HepG2 (cell line): ENCODE data around the gene CCDC183. TPM values are rescaled to one million over a fixed set of nuclear protein-coding genes. Genes with fewer than 3 reads are reported as not detected.

Experiments used
- CBX5 ChIP-seq: sonication (generic); formaldehyde crosslinking; IDR thresholded peaks from 2 replicates; pipeline ENCODE4 v1.4.0; 2020; ENCODE audit warnings: missing genetic modification reagents, borderline replicate concordance
- CENPX ChIP-seq: sonication (generic); formaldehyde crosslinking; IDR thresholded peaks from 2 replicates; pipeline ENCODE4 v1.9.0; 2021; ENCODE audit warnings: mild to moderate bottlenecking, missing genetic modification reagents, moderate library complexity
- CHD2 ChIP-seq: IDR thresholded peaks from 2 replicates; pipeline ENCODE4 v1.6.1; 2011; ENCODE audit warnings: low read depth, low read length, improper control_type of control experiment
- ETV5 ChIP-seq: IDR thresholded peaks from 2 replicates; pipeline ENCODE4 v1.6.1; 2018; ENCODE audit warnings: missing biosample characterization, missing genetic modification reagents, inconsistent platforms, borderline replicate concordance
- JUND ChIP-seq: sonication (generic); formaldehyde crosslinking; IDR thresholded peaks from 2 replicates; pipeline ENCODE4 v1.8.0; 2022; ENCODE audit warnings: mild to moderate bottlenecking, missing genetic modification reagents
- POLR2A ChIP-seq, 2 experiments: IDR thresholded peaks; 2 replicates each; pipeline ENCODE4 v1.6.1; 2011; ENCODE audit warnings: low read depth in 2 of 2, low read length in 2 of 2, mild to moderate bottlenecking in 1 of 2, moderate library complexity in 1 of 2; ENCODE audit not compliant: insufficient read depth in 1 of 2
- RARA ChIP-seq: IDR thresholded peaks from 2 replicates; pipeline ENCODE4 v1.6.1; 2016; ENCODE audit warnings: missing genetic modification reagents, missing compliant biosample characterization
- SOX5 ChIP-seq: IDR thresholded peaks from 2 replicates; pipeline ENCODE4 v1.6.1; 2016; ENCODE audit warnings: borderline replicate concordance
- SOX6 ChIP-seq, 2 experiments: fragments of 450-650 bp in 1 of 2; sonication (generic) in 1 of 2; formaldehyde crosslinking in 1 of 2; IDR thresholded peaks; 2 replicates each; pipeline versions ENCODE4 v1.4.0 to v1.6.1; 2017 to 2020; ENCODE audit warnings: antibody characterized with exemption in 1 of 2, mild to moderate bottlenecking in 1 of 2, missing genetic modification reagents in 1 of 2
- TFE3 ChIP-seq: IDR thresholded peaks from 2 replicates; pipeline ENCODE4 v1.6.1; 2016
- XRCC5 ChIP-seq: fragments of 200-400 bp; formaldehyde crosslinking; optimal IDR thresholded peaks from 2 replicates; pipeline ENCODE3; 2017; ENCODE audit warnings: mild to moderate bottlenecking, low read length
- YY1 ChIP-seq: IDR thresholded peaks from 2 replicates; pipeline ENCODE4 v1.6.1; 2011; ENCODE audit warnings: low read length, low read depth, moderate library complexity, mild to moderate bottlenecking; ENCODE audit not compliant: insufficient read depth, insufficient replicate concordance
- ZBTB7B ChIP-seq: sonication (generic); formaldehyde crosslinking; IDR thresholded peaks from 2 replicates; pipeline ENCODE4 v1.4.0; 2020; ENCODE audit warnings: missing genetic modification reagents
- ZFP91 ChIP-seq: sonication (generic); formaldehyde crosslinking; IDR thresholded peaks from 2 replicates; pipeline ENCODE4 v1.9.0; 2022; ENCODE audit warnings: missing genetic modification reagents, mild to moderate bottlenecking, borderline replicate concordance
- ZKSCAN5 ChIP-seq: sonication (generic); formaldehyde crosslinking; IDR thresholded peaks from 2 replicates; pipeline ENCODE4 v1.5.1; 2020; ENCODE audit warnings: mild to moderate bottlenecking, missing genetic modification reagents
- ZNF180 ChIP-seq: sonication (generic); formaldehyde crosslinking; IDR thresholded peaks from 2 replicates; pipeline ENCODE4 v1.4.0; 2020; ENCODE audit warnings: low read depth, missing genetic modification reagents, borderline replicate concordance
- ZNF407 ChIP-seq: sonication (generic); formaldehyde crosslinking; IDR thresholded peaks from one replicate; pipeline ENCODE4 v1.5.1; 2020; ENCODE audit warnings: mild to moderate bottlenecking, missing genetic modification reagents; ENCODE audit errors: not compliant biosample characterization
- ZNF597 ChIP-seq: sonication (generic); formaldehyde crosslinking; IDR thresholded peaks from 2 replicates; pipeline ENCODE4 v1.5.0; 2020; ENCODE audit warnings: missing genetic modification reagents
- polyA plus RNA-seq, 8 experiments: library from polyadenylated mRNA; depleted of rRNA in 3 of 8; stranded (reverse) in 7 of 8; unstranded in 1 of 8; fragments of >200 nt; fragmentation: Illumina TruSeq in 4 of 8; extraction: Trizol in 4 of 8; gene quantifications; 2 replicates each; pipeline versions ENCODE4 v1.2.1 to v1.2.3, GENCODE V29; 2011 to 2016; ENCODE audit warnings: low read depth in 4 of 8, missing spikeins in 1 of 8, mixed read lengths in 1 of 8; ENCODE audit not compliant: insufficient read depth in 1 of 8
- total RNA-seq, 5 experiments: library from RNA; depleted of rRNA; stranded (reverse); fragments of >200 nt; fragmentation: Illumina TruSeq; extraction: Trizol; gene quantifications; 2 replicates each; pipeline ENCODE4 v1.2.3, GENCODE V29; 2016; ENCODE audit warnings: low read depth in 1 of 5

Gene CCDC183
- total and polyA plus RNA-seq, 2 of the 13 experiments (the other 11 are each of a cell fraction or from before 2014, with no cell fraction given): 5.0 to 66.4 TPM

GRCh38 chr9:136789523-136789937 is 6.6 kb upstream of the CCDC183 start (continued):
- no peak for TF ChIP-seq SOX6 (IDR thresholded peaks at IDR 0.05)
- peak; percentile 4; the same call in 1 of the 2 replicates for TF ChIP-seq SOX6 (CRISPR knock-in tag; IDR thresholded peaks at IDR 0.05)
- no peak for TF ChIP-seq YY1
- TF ChIP-seq ZNF597: no peak
- peak; percentile 21; the same call in 1 of the 2 replicates for TF ChIP-seq ZFP91 (CRISPR knock-in tag)
- no peak for TF ChIP-seq ZNF407 (CRISPR knock-in tag)
- no peak for TF ChIP-seq JUND
- TF ChIP-seq CHD2: no peak
- no peak for TF ChIP-seq ZBTB7B (CRISPR knock-in tag)
- TF ChIP-seq ZNF180 (CRISPR knock-in tag): no peak
- 0 out of 4 replicates have a peak, but pooled peaks of 1 of the 2 experiments have one; percentile 4 for TF ChIP-seq POLR2A (IDR thresholded peaks at IDR 0.05; ENCODE audit: insufficient read depth in 1 of 2, low read depth in 2 of 2, low read length in 2 of 2)
- peak; percentile 50; the same call in 1 of the 2 replicates for TF ChIP-seq SOX5 (CRISPR knock-in tag)
- TF ChIP-seq ETV5 (CRISPR knock-in tag): peak; percentile 66
- no peak for TF ChIP-seq ZKSCAN5 (CRISPR knock-in tag)
- peak; percentile 68 for TF ChIP-seq RARA (CRISPR knock-in tag)
- TF ChIP-seq XRCC5: no peak
- no peak for TF ChIP-seq CBX5
- 0 out of 2 replicates have a peak, but pooled peaks have one; percentile 33 for TF ChIP-seq TFE3 (CRISPR knock-in tag)
- TF ChIP-seq CENPX (CRISPR knock-in tag): no peak
